GM10266 (cell line): Measurements from ENCODE around the gene ELMO1.

Experiments
- DNase-seq: peaks from one replicate; pipeline ENCODE4 v3.0.0; 2012; ENCODE audit errors: extremely low spot score
- TF ChIP-seq, protein P1 (sequence below): IDR thresholded peaks from 2 replicates; pipeline ENCODE4 v1.5.1; 2012; ENCODE audit warnings: mild to moderate bottlenecking, low read depth; ENCODE audit not compliant: control insufficient read depth, insufficient read depth; ENCODE audit errors: missing control alignments

Gene ELMO1

DNA sequence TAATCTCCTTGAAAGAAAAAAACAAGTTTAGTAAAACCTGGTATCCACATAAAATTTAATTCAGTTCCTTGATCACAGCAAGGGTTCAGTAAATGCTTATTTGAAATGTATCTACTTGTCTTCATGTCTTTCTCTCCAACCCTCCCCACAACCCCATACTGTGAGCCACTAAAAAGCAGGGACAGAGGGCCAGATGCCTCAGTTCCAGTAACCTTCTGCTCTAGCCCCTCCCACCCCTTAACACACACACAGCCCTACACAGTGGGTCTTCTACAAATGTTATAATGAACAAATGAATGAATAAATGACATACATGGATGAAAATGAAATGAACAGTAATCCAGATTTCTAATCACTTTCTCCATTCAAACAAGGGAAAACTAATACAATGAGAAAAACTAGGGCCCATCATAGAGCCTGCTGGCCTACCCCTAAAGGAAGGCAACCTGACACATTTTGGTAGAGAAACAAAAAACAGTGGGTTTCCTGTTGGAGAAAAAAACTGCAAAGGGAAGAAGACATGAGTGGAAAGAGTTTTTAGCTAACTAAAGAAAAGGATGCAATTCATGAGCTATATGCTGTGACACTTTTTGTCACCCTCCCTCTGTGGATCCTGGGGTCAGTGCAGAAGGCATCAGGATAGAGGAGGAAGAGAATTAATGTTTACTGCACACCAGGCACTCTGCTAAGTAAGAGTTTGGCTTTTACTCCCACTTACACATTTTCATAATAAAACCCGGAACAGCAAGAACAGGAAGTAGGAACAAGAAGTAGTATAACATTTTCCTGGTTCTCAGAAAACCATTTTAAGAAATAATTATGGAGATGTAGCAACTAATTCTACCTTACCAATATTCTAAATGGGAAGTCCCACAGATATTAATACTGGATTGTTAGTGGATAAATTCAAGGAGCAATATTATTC is 38.1 kb downstream of the ELMO1 start:
- TF ChIP-seq, protein P1, sequence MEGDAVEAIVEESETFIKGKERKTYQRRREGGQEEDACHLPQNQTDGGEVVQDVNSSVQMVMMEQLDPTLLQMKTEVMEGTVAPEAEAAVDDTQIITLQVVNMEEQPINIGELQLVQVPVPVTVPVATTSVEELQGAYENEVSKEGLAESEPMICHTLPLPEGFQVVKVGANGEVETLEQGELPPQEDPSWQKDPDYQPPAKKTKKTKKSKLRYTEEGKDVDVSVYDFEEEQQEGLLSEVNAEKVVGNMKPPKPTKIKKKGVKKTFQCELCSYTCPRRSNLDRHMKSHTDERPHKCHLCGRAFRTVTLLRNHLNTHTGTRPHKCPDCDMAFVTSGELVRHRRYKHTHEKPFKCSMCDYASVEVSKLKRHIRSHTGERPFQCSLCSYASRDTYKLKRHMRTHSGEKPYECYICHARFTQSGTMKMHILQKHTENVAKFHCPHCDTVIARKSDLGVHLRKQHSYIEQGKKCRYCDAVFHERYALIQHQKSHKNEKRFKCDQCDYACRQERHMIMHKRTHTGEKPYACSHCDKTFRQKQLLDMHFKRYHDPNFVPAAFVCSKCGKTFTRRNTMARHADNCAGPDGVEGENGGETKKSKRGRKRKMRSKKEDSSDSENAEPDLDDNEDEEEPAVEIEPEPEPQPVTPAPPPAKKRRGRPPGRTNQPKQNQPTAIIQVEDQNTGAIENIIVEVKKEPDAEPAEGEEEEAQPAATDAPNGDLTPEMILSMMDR = no peak

DNA sequence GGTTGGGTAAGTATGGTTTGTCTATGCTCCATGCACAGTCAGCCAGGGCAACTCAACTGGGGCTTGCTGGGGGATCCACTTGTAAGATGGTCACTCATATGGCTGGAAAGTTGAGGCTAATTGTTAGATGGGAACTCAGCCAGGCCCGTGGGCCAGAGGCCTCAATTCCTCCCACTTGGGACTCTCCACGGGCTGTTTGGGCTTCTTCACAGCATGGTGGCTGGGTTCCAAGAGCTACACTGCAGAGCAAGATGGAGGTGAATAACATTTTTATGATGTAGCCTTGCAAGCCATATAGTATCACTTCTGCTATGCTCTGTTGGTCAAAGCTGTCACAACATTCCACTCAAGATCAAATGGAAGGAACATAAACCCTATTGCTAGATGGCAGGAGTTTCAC is 39.2 kb downstream of the ELMO1 start:
- DNase-seq = no peak

More for the DNA sequence above, 38.1 kb downstream of the ELMO1 start:
- DNase-seq = no peak

DNA sequence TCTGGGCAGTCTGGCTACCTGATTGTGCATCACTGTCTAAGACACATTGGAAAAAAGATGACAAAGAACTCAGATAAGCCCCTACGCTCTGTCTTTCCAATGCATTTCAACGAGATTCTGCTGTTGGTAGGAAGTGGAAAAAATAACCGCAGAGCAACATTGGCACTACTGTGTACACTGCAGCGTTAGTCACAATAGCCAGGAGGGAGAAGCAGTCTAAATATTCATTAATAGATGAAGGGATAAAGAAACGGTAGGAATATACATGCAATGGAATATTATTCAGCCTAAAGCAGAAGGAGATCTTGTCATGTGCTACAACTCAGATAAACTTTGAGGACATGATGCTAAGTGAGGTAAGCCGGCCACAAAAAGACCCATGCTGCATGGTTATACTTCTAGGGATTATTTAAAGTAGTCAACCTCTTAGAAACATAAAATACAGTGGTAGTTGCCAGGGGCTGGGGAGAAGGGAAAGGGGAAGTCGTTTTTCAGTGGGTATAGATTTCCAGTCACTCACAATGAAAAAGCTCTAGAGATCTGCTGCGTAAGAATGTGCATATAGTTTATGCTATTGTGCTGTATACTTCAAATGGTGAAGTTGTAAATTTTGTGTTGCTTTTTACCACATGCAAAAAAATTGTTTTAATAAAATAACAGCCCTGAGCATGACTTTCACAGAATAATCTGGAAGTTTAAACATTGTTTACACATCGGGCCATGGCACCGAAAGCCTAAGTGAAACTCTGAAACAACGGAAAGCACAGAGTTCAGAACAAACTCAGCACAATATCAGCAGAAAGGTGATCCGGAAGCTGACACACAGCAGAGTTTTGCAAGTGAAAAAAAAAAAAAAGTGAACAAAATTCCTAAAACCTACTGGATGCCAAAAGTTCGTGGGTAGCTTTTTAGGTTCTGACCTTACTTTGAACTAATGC is 40.1 kb downstream of the ELMO1 start:
- TF ChIP-seq, protein P1 = no peak
- DNase-seq = peak; percentile 25

More for the DNA sequence above, 39.2 kb downstream of the ELMO1 start:
- TF ChIP-seq, protein P1 = no peak

DNA sequence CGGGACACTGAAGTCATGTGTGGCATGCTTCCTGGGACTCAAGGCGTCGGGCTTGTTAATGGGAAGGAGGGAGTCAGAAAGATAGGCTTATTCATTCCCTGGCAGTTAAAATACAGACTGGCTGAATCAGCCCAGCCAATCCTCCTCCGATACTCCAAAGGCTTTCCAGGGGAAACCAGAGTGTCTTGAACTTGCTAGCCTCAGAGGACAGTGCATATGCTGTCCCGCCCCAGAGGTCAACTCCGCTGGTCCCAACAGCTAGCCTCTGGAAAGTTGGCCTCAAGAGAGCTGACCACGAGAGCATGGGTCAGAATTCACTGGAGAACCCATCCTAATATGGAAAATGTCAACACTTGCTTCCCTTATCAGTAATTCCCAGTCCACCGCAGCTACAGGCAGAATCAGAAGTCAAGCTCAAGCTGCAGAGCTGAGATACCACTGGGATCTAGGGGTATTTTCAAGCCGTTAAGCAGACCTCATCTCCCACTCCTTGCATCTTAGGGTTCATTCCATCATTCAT is 43.0 kb downstream of the ELMO1 start:
- no peak for DNase-seq
- TF ChIP-seq, protein P1 = no peak

DNA sequence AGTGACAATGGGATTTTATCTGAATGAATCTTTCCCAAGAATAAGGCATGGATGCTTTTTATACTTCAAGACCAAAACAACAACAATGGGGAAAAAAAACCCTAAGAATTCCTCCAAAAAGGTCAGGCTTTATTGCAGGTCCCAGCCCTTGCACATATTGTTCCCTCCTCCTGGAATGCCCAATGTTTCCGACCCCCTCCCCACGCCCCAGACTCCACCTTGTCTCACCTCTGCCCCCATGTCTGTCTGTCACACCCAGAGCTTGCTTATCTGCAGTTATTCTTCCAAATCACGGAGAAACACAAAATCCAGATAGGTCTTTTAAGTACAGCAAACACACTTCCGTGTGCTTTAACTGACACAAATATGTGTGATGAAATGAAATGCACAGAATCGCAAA is 43.5 kb downstream of the ELMO1 start:
- TF ChIP-seq, protein P1 = no peak
- no peak for DNase-seq

DNA sequence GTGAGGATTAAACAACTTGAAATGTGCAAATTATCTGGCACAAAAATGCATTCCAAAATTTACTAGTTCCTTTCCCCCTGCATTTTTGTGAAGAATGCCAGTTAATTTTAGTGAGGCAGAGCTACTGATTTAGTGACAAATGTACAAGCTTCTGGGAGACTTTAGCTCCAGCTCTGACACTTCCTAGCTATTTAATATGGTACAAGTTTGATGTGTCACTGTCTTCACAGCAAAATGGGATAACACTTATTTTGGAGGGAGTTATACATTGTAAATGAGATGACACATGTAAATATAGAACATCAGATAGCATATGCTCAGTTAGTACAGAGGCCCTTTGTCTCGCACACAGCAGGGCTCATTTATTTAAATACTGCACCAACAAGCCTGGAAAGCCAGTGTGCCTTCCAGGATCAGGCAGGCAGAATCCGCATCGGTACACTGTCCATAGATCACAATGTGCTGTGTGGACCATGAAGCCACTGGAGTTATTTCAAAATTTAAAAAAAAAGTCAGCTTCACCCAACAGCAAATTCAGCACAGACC is 48.7 kb downstream of the ELMO1 start:
- TF ChIP-seq, protein P1 = no peak
- DNase-seq = no peak
